Measurements from ENCODE around the gene VTA1. TPM values are rescaled to one million over a fixed set of nuclear protein-coding genes. Genes with fewer than 3 reads are reported as not detected.

Gene VTA1
- total and polyA plus RNA-seq, 2 of the 13 experiments (the other 11 are each of a cell fraction or from before 2014, with no cell fraction given): 70.7 to 89.1 TPM

DNA sequence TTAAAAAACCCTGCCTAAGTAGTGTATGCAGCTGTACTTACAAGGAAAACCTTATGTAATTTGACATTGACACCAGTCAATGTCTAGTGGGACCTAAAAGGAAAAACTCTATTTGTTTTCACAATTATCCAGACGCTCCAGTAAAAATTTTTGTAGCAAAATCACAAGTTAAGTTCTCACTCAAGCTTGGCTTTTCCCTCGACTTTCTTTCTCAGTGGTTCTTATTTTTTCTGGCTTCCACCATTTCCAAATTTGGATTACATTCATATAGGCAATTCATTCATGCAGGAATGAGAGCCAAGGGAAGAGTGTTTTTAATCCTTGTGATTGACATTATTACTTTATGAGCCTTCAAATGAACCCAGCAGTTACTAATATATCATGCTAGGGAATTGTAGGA lies 88.7 kb downstream of the VTA1 start:
- Histone ChIP-seq H3K4me1 (ENCODE audit: insufficient read depth, low read length) (peaks cover 26% of the 10 kb centered on the region), H3K79me2 (ENCODE audit: insufficient read depth, low read length) (no peaks in the 10 kb centered on the region), H3K9ac (ENCODE audit: insufficient read depth, low read depth, low read length) (no peak overlapping the region), H3K9me3 (ENCODE audit: low read length) (no peaks in the 10 kb centered on the region), H3K36me3 (replicated peaks in 1 of 2; ENCODE audit: control insufficient read depth in 1 of 2, insufficient read depth in 2 of 2, low read length in 2 of 2) (no peaks in the 10 kb centered on the region), H3K4me3 (replicated peaks in 1 of 3; ENCODE audit: insufficient read depth in 1 of 3, low read depth in 2 of 3, low read length in 3 of 3) (no peak overlapping the region), H3K4me2 (ENCODE audit: low read depth, low read length) (no peak overlapping the region), H3K27me3 (ENCODE audit: control insufficient read depth in 1 of 2, insufficient read depth in 2 of 2, low read length in 2 of 2) (no peaks in the 10 kb centered on the region), H2AFZ (ENCODE audit: low read length) (no peak overlapping the region), H3K27ac (ENCODE audit: extremely low read length, insufficient read depth, low read length) (no peak overlapping the region), H4K20me1 (ENCODE audit: insufficient read depth, low read length) (no peaks in the 10 kb centered on the region)
- FAIRE-seq (no peak), ATAC-seq (no peak), DNase-seq (ENCODE audit: low spot score) (no peak)
- CTCF ChIA-PET (ENCODE audit: low intra/inter-chr PET ratio, low total read pairs): no interaction called here
- POLR2A ChIA-PET: no interaction called here
- WGBS (ENCODE audit: low lambda C conversion rate): 74% methylated on average over 2 of the region's 2 CpGs
- in situ Hi-C loops (cut with HindIII; ENCODE audit: extremely low pct_ligation_motif_present, low pct_unique_long_range_greater_than_20kb) (loop anchor here (5.0 kb wide), 2 partner anchors 67 to 152 kb away; partner anchors contain the start of gene ADGRG6), intact Hi-C loops (cut with micrococcal nuclease; ENCODE audit: unreplicated experiment) (no loop called here)
- BruUV-seq (replicated peaks): no TSS peak
- TF ChIP-seq RBAK (CRISPR knock-in tag; IDR thresholded peaks at IDR 0.05) (no peak), ARNT (IDR thresholded peaks at IDR 0.05) (no peak), SAP130 (CRISPR knock-in tag; IDR thresholded peaks at IDR 0.05; ENCODE audit: low read depth) (no peak), SPEN (CRISPR knock-in tag; IDR thresholded peaks at IDR 0.05; ENCODE audit: low read depth) (no peak), ATF1 (CRISPR knock-in tag; IDR thresholded peaks at IDR 0.05) (no peak), THAP11 (CRISPR knock-in tag; IDR thresholded peaks at IDR 0.05) (no peak), ZNF143 (CRISPR knock-in tag; IDR thresholded peaks at IDR 0.05) (no peak), HCFC1 (IDR thresholded peaks at IDR 0.05; ENCODE audit: low read depth, low read length) (no peak), PHF21A (CRISPR knock-in tag; IDR thresholded peaks at IDR 0.05) (no peak), NR2F2 (IDR thresholded peaks at IDR 0.05; ENCODE audit: borderline replicate concordance, low read depth) (no peak), NBN (conservative IDR thresholded peaks at IDR 0.05) (no peak), CHD2 (IDR thresholded peaks at IDR 0.05; ENCODE audit: low read depth, low read length) (no peak), ZNF776 (CRISPR knock-in tag; IDR thresholded peaks at IDR 0.05) (no peak), CBFB (CRISPR knock-in tag; IDR thresholded peaks at IDR 0.05) (no peak)
- TF ChIP-seq, protein P1, sequence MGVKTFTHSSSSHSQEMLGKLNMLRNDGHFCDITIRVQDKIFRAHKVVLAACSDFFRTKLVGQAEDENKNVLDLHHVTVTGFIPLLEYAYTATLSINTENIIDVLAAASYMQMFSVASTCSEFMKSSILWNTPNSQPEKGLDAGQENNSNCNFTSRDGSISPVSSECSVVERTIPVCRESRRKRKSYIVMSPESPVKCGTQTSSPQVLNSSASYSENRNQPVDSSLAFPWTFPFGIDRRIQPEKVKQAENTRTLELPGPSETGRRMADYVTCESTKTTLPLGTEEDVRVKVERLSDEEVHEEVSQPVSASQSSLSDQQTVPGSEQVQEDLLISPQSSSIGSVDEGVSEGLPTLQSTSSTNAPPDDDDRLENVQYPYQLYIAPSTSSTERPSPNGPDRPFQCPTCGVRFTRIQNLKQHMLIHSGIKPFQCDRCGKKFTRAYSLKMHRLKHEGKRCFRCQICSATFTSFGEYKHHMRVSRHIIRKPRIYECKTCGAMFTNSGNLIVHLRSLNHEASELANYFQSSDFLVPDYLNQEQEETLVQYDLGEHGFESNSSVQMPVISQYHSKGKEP (CRISPR knock-in tag; IDR thresholded peaks at IDR 0.05): no peak
- TF ChIP-seq, protein P2, sequence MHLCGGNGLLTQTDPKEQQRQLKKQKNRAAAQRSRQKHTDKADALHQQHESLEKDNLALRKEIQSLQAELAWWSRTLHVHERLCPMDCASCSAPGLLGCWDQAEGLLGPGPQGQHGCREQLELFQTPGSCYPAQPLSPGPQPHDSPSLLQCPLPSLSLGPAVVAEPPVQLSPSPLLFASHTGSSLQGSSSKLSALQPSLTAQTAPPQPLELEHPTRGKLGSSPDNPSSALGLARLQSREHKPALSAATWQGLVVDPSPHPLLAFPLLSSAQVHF (CRISPR knock-in tag; IDR thresholded peaks at IDR 0.05): no peak
- TF ChIP-seq, protein P3, sequence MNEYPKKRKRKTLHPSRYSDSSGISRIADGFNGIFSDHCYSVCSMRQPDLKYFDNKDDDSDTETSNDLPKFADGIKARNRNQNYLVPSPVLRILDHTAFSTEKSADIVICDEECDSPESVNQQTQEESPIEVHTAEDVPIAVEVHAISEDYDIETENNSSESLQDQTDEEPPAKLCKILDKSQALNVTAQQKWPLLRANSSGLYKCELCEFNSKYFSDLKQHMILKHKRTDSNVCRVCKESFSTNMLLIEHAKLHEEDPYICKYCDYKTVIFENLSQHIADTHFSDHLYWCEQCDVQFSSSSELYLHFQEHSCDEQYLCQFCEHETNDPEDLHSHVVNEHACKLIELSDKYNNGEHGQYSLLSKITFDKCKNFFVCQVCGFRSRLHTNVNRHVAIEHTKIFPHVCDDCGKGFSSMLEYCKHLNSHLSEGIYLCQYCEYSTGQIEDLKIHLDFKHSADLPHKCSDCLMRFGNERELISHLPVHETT (CRISPR knock-in tag; conservative IDR thresholded peaks at IDR 0.05): no peak
- TF ChIP-seq, protein P4, sequence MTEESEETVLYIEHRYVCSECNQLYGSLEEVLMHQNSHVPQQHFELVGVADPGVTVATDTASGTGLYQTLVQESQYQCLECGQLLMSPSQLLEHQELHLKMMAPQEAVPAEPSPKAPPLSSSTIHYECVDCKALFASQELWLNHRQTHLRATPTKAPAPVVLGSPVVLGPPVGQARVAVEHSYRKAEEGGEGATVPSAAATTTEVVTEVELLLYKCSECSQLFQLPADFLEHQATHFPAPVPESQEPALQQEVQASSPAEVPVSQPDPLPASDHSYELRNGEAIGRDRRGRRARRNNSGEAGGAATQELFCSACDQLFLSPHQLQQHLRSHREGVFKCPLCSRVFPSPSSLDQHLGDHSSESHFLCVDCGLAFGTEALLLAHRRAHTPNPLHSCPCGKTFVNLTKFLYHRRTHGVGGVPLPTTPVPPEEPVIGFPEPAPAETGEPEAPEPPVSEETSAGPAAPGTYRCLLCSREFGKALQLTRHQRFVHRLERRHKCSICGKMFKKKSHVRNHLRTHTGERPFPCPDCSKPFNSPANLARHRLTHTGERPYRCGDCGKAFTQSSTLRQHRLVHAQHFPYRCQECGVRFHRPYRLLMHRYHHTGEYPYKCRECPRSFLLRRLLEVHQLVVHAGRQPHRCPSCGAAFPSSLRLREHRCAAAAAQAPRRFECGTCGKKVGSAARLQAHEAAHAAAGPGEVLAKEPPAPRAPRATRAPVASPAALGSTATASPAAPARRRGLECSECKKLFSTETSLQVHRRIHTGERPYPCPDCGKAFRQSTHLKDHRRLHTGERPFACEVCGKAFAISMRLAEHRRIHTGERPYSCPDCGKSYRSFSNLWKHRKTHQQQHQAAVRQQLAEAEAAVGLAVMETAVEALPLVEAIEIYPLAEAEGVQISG (CRISPR knock-in tag; IDR thresholded peaks at IDR 0.05): no peak

Data from HepG2 (cell line).